Measurements from ENCODE around the gene EOGT.

GRCh38 chr3:69051756-69052471 is 38.4 kb upstream of the EOGT start, which contains the start of gene TMF1:
- TF ChIP-seq CTCF (IDR thresholded peaks at IDR 0.05) (no peak), POLR2A (IDR thresholded peaks at IDR 0.05) (peak; percentile 73 to 90)

Measured in Peyer's patch (tissue), 4 donors.